Colonic mucosa (tissue), 4 donors: ENCODE measurements around the gene TAGLN2. TPM values are rescaled to one million over a fixed set of nuclear protein-coding genes. Genes with fewer than 3 reads are reported as not detected.

Experiments
- DNase-seq: peaks from one replicate; pipeline ENCODE4 v3.0.0-alpha.2; 2020
- H3K27ac ChIP-seq: fragments of 200-600 bp; one replicate; pipeline ENCODE4 v1.8.0; 2021
- H3K27me3 ChIP-seq: fragments of 200-600 bp; one replicate; pipeline ENCODE4 v1.8.0; 2021
- H3K36me3 ChIP-seq: fragments of 200-600 bp; one replicate; pipeline ENCODE4 v1.8.0; 2021
- H3K4me1 ChIP-seq: fragments of 200-600 bp; one replicate; pipeline ENCODE4 v1.8.0; 2021; ENCODE audit warnings: mild to moderate bottlenecking
- H3K4me3 ChIP-seq: fragments of 200-600 bp; one replicate; pipeline ENCODE4 v1.8.0; 2021
- H3K9ac ChIP-seq, 2 donors: one replicate each; pipeline ENCODE4 v1.7.0; 2013; ENCODE audit warnings: control low read depth in 2 of 2, low read depth in 2 of 2, low read length in 2 of 2
- H3K9me3 ChIP-seq: fragments of 200-600 bp; one replicate; pipeline ENCODE4 v1.8.0; 2021
- CTCF ChIP-seq: fragments of 200-600 bp; IDR thresholded peaks from one replicate; pipeline ENCODE4 v1.8.0; 2022; ENCODE audit warnings: antibody characterized with exemption, mild to moderate bottlenecking
- intact Hi-C: fragments of 100-400 bp; cut with DNase I; formaldehyde crosslinking; loops from one replicate; pipeline ENCODE4 v1.14.1; 2022
- total RNA-seq, 2 donors: library from RNA; stranded (reverse); fragmentation: NEBNext Ultra II Directional in 1 of 2; extraction: Animal tissue kit (Norgen Biotek cat#: 25700) in 1 of 2; gene quantifications; one replicate each; pipeline ENCODE4 v1.2.1, GENCODE V29; 2021
- donor health status: healthy.
- donor health status: DM: no; HTN: no; CAD: no.
- donor health status: DM: no; HTN: no; CAD: no.

The TAGLN2 gene
- total RNA-seq, 2 donors from 2014 or later = 354 to 515 TPM

DNA sequence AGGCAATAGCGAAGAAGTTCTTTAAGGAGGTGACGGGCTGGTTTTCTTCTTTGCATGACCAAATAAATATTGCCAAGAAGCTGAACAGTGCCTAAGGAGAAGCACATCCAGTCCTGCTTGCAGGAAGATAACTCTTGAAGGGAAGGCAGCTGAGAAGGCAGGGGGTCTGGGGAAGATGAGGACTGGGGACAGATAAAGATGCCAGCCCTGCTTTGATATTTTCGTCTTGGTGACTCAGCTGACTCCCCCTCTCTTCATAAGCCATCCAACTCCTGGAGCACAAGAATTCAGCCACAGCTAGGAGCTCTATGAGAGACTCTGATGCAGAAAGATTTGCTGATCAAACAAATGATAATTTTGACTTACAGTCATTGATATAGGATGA lies 28.8 kb downstream of the TAGLN2 start:
- DNase-seq = no peak
- Histone ChIP-seq H3K9me3 (no peaks in the 10 kb centered on the region), H3K4me1 (no peaks in the 10 kb centered on the region), H3K9ac (no peak overlapping the region), H3K27me3 (no peaks in the 10 kb centered on the region), H3K27ac (peak overlapping the region; percentile 22), H3K36me3 (no peaks in the 10 kb centered on the region), H3K4me3 (no peak overlapping the region)
- TF ChIP-seq CTCF = no peak
- intact Hi-C loops = no loop called here

- Histone ChIP-seq H3K27ac (peak overlapping the region; percentile 22), H3K9me3 (no peaks in the 10 kb centered on the region), H3K36me3 (no peaks in the 10 kb centered on the region), H3K4me1 (no peaks in the 10 kb centered on the region), H3K27me3 (no peaks in the 10 kb centered on the region), H3K4me3 (no peak overlapping the region), H3K9ac (no peak overlapping the region)
- intact Hi-C loops = no loop called here
- DNase-seq = no peak
- TF ChIP-seq CTCF = no peak
These were observed 29.3 kb downstream of the TAGLN2 start for GRCh38 chr1:159895836-159896545.

DNA sequence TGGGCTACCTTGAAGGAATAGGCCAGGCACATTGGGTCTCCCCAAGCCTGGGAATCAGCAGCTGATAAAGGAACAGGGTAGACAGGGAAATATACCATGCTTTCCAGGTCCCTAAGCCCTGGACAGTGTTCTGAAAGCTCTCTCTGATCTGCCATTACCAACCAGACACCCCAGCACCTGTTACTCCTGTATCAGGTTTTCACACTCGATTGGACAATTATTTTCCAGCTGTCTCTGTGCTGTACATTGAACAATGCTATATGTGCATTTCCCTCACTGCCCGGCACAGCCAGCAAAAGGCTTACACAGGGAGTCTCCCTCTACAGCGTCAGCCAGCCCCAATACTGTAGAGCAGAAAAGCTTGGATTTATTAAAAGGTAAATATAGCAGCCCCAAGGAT lies 30.0 kb downstream of the TAGLN2 start:
- no peak overlapping the region for H3K4me3 ChIP-seq
- H3K9me3 ChIP-seq = no peaks in the 10 kb centered on the region
- no peaks in the 10 kb centered on the region for H3K36me3 ChIP-seq
- H3K27me3 ChIP-seq = no peaks in the 10 kb centered on the region
- H3K4me1 ChIP-seq = no peaks in the 10 kb centered on the region
- H3K9ac ChIP-seq = no peak overlapping the region
- DNase-seq = no peak
- no peak overlapping the region for H3K27ac ChIP-seq
- intact Hi-C loops = no loop called here
- TF ChIP-seq CTCF = no peak

DNA sequence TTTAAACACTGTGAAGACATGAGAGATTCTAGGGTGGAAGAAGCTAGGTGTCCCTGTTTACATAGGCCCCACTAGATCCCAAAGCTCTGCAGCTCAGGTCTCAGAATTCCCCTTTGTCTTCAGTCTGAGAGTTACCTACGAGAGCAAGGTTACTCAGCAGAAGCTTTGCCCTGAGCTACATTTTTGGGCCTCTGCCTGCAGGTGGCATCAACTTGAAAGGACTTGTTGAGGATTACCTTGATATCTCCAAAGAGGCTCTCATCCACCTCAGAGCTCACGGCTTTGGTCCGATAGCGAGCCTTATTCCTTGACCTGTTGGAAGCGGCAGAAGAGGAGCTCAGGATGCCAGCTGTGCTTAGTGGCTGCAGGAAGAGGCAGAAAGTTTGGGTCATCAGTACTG lies 32.4 kb downstream of the TAGLN2 start:
- no peak overlapping the region for H3K4me3 ChIP-seq
- no peaks in the 10 kb centered on the region for H3K9me3 ChIP-seq
- H3K9ac ChIP-seq = no peak overlapping the region
- intact Hi-C loops = loop anchor here (5.0 kb wide), 3 partner anchors 44 to 114 kb away; partner anchors contain the start of gene DUSP23
- H3K36me3 ChIP-seq = no peaks in the 10 kb centered on the region
- TF ChIP-seq CTCF = peak; percentile 21
- no peaks in the 10 kb centered on the region for H3K27me3 ChIP-seq
- no peaks in the 10 kb centered on the region for H3K4me1 ChIP-seq
- no peak for DNase-seq
- no peak overlapping the region for H3K27ac ChIP-seq

GRCh38 chr1:159891275-159892157 lies 33.8 kb downstream of the TAGLN2 start:
- Histone ChIP-seq H3K27ac (no peak overlapping the region), H3K36me3 (no peaks in the 10 kb centered on the region), H3K4me3 (no peak overlapping the region), H3K9me3 (no peaks in the 10 kb centered on the region), H3K9ac (no peak overlapping the region), H3K27me3 (no peaks in the 10 kb centered on the region), H3K4me1 (no peaks in the 10 kb centered on the region)
- peak; percentile 93 for TF ChIP-seq CTCF
- peak; percentile 89 for DNase-seq
- intact Hi-C loops = loop anchor here (1.0 to 5.0 kb wide), 4 partner anchors 46 to 116 kb away; partner anchors contain the start of gene DUSP23
